NCI-H748 (cell line): Measurements from ENCODE around the gene ADCY4.

Experiments
- DNase-seq: peaks from one replicate; lab custom pipeline; 2025; ENCODE audit not compliant: unreplicated experiment; lab: John Stamatoyannopoulos, UW

The ADCY4 gene

DNA sequence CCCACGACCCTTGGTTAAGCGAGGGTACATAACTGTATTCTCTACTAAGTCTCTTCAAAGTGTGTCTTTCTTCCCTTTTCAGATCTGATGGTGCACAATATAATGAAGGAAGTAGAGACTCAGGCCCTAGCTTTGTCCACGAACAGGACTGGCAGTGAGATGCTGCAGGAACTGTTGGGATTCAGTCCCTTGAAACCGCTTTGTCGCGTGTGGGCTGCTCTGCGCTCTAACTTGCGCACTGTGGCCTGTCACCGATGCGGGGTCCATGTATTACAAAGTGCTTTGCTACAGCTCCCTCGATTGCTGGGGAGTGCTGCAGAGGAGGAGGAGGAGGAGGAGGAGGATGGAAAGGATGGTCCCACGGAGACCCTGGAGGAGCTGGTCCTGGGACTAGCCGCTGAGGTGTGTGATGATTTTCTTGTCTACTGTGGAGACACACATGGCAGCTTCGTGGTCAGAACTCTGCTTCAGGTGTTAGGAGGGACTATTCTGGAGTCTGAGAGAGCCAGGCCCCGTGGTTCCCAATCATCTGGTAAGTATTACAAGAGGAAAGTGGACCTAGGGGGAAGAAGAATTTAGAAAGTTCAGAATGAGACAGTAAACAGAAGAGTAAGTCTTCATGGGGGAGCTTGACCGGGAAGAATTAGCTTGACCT lies 34.4 kb downstream of the ADCY4 start:
- no peak for DNase-seq

DNA sequence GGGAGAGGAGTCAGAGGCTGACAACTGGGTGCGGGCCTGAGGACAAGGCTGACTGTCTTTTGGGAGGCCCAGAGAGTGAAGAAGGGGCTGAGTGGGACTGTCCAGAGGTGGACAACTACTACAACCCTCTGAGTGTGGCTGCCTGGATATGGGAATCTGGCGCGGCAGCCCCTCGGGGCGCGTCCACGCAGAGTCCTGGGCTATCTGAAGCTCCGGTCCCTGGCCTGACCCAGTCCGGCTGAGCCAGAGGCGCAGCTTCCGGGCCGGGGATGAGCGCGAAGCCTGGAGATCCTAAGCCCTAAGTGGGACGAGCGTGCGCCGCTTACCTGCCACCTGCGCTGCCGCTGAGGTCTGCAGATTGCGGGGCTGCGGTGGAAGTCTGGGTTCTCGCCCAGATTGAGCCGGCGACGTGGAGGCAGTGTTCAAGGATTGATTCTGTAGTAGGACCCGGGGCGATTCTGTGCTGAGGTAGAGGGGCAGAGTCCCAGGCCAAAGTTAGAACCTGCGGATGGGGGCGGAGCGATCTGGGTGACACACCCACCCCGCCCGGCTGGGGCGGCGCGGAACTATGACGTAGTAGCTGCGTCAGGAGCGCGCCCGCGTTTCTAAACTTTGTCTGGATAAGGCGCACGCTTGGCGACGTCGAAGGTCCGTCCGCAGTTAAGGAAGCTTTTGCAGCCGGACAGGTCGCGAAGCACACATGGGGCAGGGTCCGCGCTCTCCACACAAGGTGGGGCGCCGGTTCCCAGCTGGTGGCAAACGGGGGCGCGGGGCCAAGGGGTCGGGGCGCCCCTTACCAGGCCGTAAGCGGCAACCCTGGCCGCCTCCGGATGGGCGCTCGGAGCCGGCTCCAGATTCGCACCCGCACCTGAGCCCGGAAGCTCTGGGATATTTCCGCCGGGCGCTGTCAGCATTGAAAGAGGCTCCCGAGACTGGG lies 35.3 kb downstream of the ADCY4 start, which contains the start of the genes DHRS1 and NOP9:
DHRS1 (minus strand) TSS at position 526 of the 937 bp plus-strand sequence. CDS start 674 bp downstream, outside the sequence.
NOP9 (plus strand) TSS at position 596 of the 937 bp plus-strand sequence; CDS start at position 701, 105 bp downstream.
- DNase-seq = peak; percentile 87

DNA sequence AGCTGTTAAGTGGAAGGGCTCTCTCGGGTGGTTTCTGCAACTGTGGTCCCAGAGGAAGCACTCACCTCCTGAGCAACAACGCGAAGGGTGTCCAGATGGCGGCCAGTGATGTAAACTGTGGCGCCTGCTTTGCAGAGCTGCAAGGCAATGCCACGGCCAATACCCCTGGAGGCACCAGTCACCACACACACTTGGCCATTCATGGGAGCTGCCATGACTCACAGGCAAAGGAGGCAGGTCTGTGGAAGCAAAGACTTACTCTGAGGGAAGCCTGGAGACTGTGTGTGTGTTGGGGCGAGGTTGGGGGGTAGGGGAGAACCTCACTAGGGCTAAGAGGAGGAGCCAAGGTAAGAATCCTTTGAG lies 36.0 kb downstream of the ADCY4 start:
- DNase-seq = peak; percentile 25

DNA sequence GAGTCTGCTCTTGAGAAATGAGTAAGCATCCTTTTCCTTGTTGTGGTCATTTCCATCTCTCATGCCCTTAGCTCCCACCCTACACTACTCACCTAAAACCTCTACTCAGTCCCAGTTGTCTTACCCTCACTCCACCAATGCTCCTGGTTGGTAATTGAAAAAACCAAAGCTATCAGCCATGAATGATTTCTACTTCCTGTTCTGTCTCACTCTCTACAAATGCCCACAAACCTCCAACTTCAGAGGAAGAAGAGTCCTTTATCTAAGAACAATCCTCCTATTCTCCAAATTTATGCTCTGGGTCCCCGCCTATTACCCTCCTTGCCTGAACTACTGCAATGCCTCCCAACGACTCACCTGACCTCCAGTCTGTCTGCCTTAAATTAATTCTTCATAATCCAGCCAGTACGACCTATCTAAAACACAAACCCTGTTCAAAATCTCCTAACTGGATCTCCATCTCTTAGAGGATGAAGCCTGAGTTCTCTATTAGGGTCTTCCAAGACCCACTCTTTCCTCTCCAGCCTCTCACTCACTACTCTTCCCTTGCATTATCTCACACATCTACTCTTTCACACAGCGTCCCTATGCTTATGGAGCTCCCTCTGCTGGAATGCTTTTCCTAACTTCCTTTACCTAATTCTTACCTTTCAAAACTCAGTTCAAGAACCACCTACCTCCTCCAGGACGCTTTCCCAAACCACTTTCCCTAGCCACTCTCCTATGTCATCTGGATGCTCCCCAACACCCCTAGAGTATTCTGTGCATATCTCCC lies 37.5 kb downstream of the ADCY4 start:
- DNase-seq = no peak

DNA sequence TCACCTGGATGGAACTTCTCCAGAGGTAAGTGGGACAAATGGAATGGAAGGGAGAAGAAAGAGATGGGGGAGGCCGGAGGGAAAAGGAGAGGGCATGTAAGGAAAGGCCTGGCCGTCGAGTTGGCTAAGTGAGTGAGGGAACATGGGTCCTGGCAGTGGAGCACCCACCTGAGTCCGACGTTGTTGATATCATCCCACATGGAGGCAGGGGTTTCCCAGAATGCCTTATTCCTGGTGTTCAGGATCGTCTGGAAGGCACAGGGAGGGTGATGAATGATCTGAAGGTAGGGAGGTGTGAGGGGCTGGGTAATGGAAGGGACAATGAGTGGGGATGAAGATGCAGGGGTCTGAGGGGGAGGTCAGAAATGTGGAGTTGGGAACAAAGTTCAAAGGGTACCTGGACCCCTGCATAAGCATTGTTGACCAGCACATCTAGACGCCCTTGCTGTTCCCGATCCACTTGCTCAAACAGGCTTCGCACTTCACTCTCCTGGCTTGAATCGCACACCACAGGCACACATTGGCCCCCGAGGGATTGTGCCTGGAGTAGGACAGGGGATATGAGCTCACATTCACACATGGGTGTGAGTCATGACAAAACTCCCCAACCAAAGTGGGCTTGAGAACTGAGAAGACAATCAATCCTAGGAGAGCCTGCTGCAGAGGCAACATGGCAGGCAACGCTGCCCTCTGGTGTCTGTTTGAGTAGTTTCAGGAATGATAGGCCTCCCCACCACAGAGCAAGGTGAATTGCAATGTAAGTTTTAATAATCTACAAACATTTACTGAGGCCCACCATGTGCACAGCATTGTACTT lies 38.3 kb downstream of the ADCY4 start:
- DNase-seq = peak; percentile 45

DNA sequence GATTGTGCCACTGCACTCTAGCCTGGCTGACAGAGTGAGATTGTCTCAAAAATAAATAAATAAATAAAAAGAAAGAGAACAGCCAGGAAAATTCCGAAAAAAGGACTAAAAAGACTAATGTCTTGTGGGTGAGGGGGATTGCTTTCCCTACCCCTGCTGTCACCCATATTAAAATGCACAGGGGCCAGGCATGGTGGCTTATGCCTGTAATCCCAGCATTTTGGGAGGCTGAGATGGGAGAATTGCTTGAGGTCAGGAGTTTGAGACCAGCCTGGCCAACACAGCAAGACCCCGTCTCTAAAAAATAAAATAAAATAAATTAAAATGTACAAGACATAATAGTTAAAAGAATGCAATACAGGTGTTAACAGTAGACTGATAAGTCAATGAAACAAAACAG lies 41.3 kb downstream of the ADCY4 start:
- no peak for DNase-seq

DNA sequence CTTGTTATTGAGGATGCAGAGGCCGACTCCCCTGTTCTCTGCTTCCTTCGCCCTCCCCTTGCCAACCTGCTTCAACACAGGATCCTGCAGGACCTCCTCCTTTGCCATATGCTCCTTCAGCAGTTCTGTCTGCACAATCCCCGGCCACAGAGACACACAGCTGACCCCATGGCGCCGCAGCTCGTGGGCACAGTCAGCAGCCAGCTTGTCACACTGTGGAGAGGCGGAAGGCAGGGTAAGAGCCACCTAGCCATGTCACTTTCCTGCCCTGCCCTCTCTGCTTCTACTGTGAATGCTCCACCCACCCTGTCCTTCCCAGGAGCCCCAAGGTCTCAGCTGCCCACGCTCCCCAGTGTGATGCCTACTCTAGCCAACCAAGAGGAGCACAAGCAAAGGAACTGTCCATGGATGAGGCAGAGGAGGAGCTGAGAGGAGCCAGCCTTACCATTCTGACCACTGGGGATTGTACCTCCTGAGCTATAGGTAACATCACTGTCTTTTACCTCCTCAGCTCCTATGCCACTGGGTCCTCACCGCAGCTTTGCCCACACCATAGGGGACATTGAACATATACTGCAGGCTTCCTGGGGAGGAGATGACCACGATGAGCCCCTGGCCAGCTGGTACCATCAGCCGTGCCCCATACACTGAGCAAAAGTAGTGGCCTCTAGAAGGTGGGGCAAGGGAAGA lies 42.6 kb downstream of the ADCY4 start:
- no peak for DNase-seq

DNA sequence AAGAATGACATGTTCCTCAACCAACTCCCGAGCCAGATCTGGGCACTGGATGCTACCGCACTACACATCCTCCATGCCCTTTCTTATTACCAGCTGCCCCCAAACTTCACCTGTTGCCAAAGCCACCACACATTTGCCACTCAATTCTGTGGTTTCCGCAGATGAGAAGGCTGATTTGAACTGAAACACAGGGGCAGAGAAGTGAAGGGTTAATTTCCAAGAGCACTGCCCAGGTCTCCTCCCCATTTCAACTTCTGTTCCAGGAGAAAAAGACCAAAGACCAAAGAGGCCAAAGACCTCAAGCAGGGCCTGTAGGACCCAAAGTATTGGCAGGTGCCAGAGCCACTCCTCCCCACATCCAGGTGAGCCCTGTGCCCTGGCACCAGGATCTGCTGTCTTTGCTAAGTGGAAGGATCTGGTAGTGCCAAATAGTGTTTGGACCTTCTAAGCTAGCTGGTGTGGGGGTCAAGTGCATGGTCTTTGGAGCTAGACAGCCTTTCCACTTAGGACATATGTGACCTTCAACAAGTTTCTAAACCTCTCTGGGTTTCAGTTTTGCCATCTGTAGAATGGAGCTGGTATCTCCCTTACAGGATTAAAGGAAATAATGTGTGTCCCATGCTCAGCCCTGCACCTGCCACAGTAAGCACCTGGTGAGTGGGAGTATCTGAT lies 43.3 kb downstream of the ADCY4 start:
- no peak for DNase-seq

DNA sequence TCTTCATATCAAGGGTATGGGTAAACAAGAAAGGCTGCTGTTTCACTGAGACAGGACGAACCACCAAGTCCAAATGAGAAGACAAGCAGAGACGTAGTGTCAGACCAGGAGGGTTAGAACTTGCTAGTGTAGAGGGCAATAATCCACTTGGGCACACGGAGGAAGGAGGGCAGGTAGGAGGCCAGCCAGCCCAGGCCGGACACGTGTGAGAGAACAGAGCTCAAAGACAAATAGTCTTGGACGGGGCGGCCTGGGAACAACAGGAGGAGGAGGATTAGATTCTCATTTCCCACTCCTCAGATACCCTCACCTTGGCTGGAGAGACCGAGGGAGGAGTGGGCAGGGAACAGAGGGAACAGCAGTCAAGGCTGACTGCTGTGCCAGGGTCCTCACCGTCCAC lies 44.1 kb downstream of the ADCY4 start:
- no peak for DNase-seq

DNA sequence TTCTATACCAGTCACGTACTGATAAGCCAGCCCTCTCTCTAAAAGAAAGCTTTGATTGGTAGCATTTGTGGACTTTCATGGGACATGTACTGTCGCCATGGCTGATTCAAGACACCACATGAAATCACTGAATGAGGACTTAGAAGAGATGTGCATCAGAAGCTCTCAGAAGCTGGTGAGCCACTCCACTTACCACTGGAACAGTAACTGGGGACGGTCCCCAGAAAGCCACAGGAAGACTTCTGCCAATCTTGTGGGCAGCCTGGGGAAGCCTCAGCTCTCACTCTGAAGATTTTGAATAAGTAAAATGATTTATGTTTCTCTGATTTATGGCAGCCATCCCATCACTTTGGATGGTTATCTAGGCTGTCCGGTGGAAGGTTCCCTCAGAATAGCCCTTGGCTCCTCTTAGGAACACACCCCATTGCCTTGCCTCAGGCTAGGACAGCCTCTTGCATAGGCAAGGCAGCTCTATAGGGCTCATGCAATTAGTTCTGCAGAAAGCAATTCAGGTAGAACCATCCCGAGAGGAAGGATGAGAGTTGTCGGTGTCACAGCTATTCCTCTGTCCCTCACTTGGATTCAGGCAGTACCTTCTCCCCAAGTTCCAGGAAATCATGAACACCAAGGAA lies 45.1 kb downstream of the ADCY4 start:
- no peak for DNase-seq

DNA sequence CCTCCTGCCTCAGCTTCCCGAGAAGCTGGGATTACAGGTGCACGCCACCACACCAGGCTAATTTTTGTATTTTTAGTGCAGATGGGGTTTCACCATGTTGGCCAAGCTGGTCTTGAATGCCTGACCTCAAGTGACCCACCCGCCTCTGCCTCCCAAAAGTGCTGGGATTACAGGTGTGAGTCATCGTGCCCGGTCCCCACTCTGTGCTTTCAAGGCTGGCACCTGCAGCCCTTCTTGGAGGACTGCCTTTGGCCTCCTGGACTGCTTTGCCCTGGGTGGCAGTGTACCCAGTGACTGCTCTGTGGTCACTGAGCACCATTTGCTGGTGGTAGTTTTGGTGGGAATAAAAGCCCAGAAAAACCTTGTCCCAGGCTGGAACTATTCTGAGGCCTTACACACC lies 47.9 kb downstream of the ADCY4 start:
- DNase-seq = no peak

DNA sequence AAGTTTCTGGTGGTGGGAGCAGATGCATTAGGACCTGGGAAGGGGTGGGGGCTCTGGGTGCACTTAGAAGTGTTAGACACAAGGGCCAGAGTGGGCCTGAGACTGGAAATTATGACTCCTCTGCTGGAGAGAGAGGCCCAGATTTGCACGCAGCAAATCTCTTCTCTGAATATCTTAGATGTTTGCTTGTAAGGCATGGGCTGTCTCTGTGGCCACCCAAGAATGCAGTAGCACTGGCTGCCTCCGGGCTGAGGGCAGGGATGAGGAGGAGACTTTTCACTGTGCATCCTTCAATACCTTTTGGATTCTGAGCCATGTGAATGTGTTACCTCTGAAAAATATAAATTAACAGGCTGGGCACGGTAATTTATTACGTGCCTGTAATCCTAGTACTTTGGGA lies 49.5 kb downstream of the ADCY4 start:
- DNase-seq = no peak

DNA sequence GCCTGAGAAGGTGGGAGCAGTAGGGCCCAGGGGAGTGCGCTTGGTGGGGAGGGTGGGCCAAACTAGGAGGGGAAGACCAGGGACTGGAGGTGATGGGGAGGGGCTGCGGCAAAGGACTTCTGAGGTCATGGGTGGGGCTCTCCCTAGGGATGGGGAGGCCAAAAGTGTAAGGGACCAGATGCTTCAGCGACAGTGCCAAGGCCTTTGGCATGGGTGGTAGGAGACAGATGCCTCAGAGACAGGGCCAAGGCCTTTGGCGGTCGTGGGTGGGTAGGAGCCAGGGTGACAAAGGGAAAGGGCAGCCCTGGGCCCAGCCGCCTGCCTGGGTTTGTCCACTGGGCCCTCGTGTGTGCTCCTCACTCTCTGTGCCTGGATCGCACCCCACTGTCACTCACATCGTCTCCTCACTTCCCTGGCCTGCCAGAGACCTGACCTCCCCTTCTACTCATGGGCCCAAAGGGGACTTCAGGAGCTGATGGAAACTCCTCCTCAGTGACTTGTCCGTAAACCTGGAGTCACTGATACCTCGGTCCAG lies 50.3 kb downstream of the ADCY4 start:
- DNase-seq = no peak

DNA sequence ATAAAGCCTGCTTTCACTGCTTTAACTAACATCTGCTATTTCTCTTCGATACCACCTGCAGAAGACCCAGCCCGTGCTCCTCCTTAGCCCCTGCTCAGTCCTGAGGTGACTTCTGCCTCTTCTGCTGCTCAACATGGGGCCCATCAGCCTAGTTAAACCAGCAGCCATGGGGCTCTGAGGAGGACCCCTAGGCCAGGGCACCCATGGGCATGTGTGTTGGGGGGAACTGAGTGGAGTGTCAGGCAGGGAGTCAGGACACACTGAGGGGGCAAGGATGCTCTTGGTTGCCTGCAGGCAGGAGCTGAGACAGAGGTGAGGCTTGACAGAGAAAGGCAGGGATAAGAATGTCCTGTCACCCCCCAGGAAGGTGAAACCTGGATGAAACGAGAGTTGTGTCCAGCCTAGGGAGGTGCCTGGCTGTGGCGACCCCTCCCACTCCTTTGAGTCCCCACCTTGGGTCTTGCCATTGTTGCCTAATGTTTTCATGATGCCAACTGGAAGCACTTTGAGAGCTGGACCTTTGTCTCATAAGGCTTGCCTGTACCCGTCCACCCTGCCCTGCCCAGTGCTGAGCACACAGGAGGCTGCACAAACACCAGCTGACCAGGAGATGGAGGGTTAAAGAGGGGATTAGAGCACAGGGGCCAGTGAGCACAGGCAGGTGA lies 50.9 kb downstream of the ADCY4 start:
- DNase-seq = no peak

DNA sequence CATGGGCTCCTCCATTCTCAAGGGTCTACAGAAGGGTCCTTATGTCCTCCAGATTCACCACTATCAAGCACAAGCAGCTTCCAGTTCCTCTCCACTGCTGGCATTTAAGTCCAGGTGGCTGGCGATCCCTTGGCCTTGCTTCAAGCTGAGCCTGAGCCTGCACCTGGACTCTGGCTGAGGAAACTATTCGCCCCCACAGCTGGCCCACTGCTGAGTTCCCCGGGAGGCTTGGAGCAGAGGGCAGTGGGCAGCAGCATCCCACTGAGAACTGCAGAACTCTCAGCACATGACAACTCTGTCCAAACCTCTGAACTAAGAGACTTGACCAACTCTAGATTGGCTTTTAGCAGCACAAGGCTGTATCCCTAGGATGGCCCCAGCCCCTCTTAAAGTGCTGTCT lies 52.1 kb downstream of the ADCY4 start:
- no peak for DNase-seq

DNA sequence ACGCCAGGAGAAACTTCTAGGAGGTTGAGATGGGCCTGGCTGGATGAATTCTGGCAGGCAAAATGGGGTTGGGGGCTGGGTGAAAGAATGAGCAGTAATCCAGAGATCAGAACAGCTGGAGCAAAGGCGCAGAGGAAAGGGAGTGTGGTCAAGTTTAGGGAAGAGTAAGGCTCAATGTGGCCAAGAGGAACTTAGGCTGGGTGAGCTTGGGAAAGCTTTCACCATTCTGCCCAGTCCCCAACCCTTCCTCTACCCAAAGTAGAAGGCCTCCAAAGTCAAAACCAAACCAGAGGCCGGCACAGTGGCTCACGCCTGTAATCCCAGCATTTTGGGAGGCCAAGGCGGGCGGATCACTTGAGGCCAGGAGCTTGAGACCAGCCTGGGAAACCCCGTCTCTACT lies 53.2 kb downstream of the ADCY4 start:
- DNase-seq = no peak

DNA sequence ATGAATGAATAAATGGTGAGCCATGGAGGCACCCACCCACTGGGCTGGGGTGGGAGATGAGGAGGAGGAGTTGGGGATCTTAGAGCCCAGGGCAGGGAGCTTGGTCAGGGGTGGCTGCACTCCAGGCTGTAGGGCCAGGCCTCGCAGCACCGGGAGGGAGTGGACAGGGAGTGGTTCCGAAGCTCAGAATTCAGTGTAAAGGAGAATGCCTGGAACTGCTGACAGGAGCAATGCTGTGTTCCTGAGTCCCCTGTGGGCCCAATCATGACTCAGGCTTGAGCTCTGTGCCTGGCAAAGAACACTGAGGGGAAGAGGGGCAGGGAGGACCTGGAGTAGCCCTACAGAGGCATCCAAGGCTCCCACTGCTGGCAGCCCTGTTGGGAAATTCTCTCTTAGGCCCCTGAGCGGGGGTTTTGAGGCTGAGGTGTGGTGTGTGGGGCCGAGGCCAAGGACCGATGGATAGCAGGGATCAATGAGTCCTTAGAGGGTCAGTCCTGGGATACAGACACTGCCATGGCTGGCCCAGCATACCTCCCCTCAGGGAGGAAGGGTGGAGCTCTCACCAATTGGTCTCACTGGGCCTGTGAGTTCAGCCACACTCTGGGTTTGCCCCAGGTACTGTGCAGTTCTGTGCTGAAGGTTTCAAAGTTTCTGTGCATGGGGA lies 53.9 kb downstream of the ADCY4 start:
- no peak for DNase-seq
